Measurements from ENCODE around the gene LRP4.
A peak's percentile ranks its signal among the peaks of the same experiment; 100 is the strongest.

The LRP4 gene

DNA sequence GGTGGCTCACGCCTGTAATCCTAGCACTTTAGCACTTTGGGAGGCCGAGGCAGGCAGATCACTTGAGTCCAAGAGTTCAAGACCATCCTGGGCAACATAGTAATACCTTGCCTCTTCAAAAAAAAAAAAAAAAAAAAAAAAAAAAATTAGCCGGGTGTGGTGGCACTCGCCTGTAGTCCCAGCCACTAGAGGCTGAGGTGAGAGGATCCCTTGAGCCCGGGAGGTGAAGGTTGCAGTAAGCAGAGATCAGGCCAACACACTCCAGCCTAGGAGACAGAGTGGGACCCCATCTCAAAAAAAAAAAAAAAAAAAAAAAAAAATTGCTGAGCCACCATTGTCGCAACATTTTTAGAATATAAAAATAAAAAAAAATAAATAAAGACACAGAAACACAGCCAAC is 79.8 kb downstream of the LRP4 start:
- DNase-seq = no peak

DNA sequence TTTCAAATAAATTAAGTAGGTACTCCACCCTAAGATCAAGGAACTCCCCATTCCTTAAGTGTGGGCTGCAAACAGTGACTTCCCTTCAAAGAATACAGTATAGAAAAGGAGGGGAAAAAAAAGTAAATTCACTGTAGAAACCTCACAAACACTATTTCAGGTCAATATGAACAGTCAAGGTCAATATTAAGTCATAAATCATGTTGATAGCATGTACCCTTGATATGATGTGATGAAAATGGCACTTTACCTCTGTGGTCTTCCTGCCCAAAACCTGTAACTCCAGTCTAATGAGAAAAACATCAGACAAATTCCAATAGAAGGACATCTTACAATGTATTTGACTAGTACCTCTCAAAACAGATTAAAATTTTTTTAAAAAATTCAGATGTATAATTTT is 80.5 kb downstream of the LRP4 start:
- no peak for DNase-seq

DNA sequence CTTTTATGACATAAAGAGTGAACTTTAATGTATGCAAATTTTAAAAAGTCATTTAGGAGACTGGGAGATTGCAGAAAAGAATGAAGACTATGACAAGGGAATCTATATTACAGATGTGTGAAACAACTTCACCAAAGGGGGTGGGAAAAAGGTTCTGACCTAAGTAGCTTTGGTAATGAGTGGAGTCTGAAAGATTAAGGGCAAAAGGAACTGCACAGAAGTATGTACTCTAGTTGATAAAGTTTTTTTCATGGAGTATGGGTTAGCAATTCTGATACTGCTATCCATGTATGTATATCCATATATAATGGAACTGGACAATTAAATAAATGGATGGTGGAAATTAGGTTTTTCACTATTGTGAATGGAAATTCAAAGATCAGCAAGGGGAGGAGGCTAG is 81.5 kb downstream of the LRP4 start:
- DNase-seq = no peak

DNA sequence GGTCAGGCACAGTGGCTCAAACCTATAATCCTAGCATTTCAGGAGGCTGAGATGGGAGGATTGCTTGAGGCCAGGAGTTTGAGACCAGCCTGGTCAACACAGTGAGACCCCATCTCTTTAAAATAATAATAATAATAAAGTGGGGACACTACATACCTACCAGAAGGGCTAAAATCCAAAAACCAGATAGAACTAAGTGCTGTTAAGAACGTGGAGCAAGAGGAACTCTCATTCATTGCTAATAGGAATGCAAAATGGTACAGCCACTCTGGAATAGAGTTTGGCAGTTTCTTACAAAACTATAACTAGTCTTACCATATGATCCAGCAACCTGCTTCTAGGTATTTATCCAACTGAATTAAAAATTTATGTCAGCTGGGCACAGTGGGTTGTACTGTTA is 81.9 kb downstream of the LRP4 start:
- no peak for DNase-seq

DNA sequence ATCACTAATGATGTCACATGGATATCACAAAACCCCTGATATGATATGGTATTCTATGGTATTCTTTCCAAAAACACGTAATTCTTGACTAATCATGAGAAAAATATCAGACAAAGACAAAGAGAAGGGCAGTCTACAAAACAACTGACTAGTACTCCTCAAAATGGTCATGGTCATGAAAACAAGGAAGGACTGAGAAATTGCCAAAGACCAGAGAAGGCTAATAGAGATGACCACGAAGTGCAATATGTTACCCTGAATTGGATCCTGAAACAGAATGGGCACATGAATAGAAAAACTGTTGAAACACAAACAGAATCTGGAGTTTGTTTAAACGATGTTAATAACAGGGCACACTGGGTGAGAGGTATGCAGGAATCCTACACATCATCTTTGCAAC is 82.5 kb downstream of the LRP4 start:
- no peak for DNase-seq

DNA sequence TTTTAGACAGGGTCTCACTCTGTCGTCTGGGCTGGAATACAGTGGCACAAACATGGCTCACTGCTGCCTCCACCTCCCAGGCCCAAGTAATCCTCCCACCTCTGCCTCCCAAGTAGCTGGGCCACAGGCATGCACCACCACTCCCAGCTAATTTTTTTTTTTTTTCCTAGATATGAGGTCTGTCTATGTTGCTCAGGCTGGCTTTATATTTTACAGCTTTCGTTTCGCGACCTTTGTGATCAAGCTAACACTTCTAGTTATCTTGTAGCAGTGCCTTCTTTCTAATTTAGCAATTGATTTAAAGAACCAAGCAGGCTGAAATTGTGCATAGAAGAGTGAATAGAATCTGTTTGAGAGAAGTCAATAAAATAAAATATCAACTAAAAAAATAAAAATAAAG is 83.5 kb downstream of the LRP4 start:
- no peak for DNase-seq

DNA sequence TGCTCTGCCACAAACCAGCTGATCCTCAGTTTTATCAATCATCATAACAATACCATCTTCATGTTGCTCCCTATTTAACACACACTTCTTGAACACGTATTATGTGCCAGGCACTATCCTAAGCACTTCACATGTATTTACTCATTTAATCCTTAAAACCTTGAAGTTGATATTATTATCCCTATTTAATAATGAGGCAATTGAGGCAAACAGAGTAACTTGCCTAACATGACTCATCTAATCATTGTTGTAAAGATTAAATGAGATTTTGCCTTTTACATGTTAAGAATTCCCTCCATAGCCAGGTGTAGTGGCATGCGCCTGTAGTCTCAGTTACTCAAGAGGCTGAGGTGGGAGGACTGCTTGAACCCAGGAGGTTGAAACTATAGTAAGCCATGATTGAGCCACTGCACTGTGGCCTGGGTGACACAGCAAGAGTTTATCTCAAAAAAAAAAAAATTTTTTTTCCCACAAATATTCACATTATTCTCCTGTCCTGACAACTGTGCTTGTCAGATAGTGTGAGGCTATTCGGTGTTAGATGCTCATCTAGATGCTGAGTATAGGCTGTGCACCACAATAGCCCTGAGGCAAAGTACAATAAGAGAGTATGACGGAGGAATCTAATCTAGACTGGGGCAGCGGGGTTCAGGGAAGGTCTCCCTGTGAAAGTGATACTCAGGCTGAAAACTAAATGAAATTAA is 85.7 kb downstream of the LRP4 start:
- no peak for DNase-seq

DNA sequence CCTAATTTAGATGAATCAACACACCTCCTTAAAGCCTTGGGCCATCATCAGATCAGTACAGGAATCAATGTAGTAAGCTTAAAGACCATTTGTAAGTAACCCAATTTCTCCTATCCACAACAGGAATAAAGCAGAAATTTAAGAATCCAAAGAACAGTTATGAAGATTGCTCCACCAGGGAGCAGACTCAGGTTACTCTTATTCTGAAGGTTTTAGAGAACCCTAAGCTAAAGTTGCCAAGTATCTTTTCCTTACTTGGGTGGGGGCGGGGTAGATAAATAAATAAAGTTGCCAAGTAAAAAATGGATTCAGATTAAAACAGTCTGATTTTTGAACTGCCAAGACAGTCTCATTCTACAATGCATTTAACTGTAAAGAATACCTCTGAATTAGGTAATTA is 90.4 kb downstream of the LRP4 start:
- DNase-seq = no peak

DNA sequence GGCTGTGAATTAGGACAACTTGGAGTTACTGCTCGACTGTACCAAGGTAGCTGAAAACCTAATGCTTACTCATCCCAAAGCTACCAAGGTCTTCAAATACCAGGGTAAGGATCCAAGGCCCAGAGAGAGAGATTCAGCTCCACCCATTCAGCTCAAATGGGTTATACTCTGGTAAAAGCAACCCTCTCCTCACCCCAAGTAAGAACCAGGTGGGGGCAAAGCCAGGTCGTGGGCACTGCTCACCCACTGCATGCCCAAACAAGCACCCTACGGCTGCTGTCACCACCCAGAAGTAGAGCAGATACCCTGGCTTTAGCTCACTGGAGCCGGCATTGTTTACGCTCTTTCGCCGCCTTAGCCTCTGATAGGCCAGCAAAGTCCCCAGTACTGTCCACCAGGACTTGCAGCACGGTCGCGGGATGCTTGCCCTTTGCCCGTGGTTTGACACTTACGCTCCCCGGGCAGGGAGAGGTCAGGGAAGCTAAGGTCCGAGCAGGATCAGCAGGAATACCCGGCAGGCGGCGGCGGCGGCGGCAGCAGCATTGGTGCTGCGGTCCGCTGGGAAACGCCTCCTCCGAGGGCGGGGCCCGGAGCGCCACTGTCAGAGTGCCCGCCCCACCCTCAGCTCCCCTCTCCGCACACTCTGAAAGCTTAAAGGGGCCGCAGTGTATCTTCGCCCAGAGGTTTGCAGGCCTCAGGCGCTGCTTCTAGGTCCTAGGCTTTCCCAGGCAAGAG is 91.9 kb downstream of the LRP4 start:
- DNase-seq = peak; percentile 20

DNA sequence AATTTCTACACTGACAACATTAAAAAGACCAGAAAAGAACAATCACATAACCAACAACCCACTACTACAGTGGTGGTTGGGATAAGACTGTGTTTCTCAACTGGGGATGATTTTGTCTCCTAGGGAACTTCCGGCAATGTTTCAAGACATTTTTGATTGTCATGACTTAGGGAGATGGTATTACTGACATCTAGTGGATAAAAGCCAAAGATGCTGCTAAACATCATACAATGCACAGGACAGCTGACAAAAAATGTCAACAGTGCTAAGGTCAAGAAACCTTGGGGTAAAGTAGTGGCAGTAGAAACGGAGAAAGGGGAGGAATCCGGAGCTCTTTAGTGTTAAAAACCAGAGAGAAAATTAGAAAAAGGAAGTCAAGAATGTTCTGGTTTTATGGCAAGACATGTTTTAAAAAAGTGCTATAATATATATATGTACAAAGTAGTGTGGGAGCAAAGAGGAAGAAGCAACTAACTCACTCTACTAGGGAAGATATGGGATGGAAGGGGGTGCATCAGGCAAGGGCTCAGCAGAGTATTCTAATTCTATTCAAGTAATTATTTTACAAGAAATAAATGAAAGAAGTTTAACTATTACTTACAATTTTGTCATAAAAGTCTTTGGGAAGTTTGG is 109.4 kb downstream of the LRP4 start:
- DNase-seq = no peak
